GM10266 (cell line): ENCODE results near the gene MPP2.

Experiments
- DNase-seq: peaks from one replicate; pipeline ENCODE4 v3.0.0; 2012; ENCODE audit errors: extremely low spot score
- CTCF ChIP-seq: IDR thresholded peaks from 2 replicates; pipeline ENCODE4 v1.5.1; 2012; ENCODE audit warnings: mild to moderate bottlenecking, low read depth; ENCODE audit not compliant: control insufficient read depth, insufficient read depth; ENCODE audit errors: missing control alignments

MPP2 gene

GRCh38 chr17:43906951-43907424 is 348 bp downstream of the MPP2 start:
- no peak for TF ChIP-seq CTCF

GRCh38 chr17:43905985-43906852 is 1.1 kb downstream of the MPP2 start:
- no peak for TF ChIP-seq CTCF
- no peak for DNase-seq

More at GRCh38 chr17:43906951-43907424, 348 bp downstream of the MPP2 start:
- DNase-seq, result no peak

- no peak for DNase-seq
- TF ChIP-seq CTCF, result no peak
Measured at GRCh38 chr17:43905400-43905984, 1.8 kb downstream of the MPP2 start.

- TF ChIP-seq CTCF, result no peak
Measured at GRCh38 chr17:43901861-43902589, 5.3 kb downstream of the MPP2 start.

GRCh38 chr17:43900858-43901754 is 6.2 kb downstream of the MPP2 start:
- TF ChIP-seq CTCF, result no peak
- DNase-seq, result no peak

More at GRCh38 chr17:43901861-43902589, 5.3 kb downstream of the MPP2 start:
- no peak for DNase-seq

- no peak for TF ChIP-seq CTCF
Measured at GRCh38 chr17:43900183-43900857, 7.0 kb downstream of the MPP2 start.

More at GRCh38 chr17:43900183-43900857, 7.0 kb downstream of the MPP2 start:
- peak; percentile 90 for DNase-seq
